Skin epidermis (tissue), 12 donors: ENCODE results near the gene RBAK.
"Not testable (repeated sequence)": the region's sequence is repeated elsewhere in the genome, so short reads cannot be mapped to it uniquely, and the experiment has no call there.

Source experiments
- H3K27ac ChIP-seq, 21 experiments: fragments of 200-600 bp; sonication (generic) in 11 of 21; one replicate each; pipeline ENCODE4 v1.5.0; 2020; ENCODE audit warnings: mild to moderate bottlenecking in 3 of 21, inconsistent platforms in 2 of 21, moderate library complexity in 2 of 21
- H3K4me3 ChIP-seq, 7 experiments: fragments of 200-600 bp; sonication (generic) in 2 of 7; one replicate each; pipeline ENCODE4 v1.5.0; 2020; ENCODE audit warnings: inconsistent platforms in 2 of 7, mild to moderate bottlenecking in 2 of 7, moderate library complexity in 1 of 7

RBAK gene

GRCh38 chr7:5046397-5046732 lies 705 bp downstream of the RBAK start:
- H3K4me3 ChIP-seq = peak overlapping the region; percentile 59 to 93 (median 82)
- peak overlapping the region; percentile 61 to 97 (median 88) for H3K27ac ChIP-seq

GRCh38 chr7:5047127-5047526 lies 1.5 kb downstream of the RBAK start:
- H3K27ac ChIP-seq, H3K4me3 ChIP-seq: not testable (repeated sequence)

GRCh38 chr7:5050676-5051075 lies 5.0 kb downstream of the RBAK start:
- no peak overlapping the region for H3K4me3 ChIP-seq
- H3K27ac ChIP-seq = no peak overlapping the region

- H3K4me3 ChIP-seq, H3K27ac ChIP-seq: not testable (repeated sequence)
These were observed 6.1 kb downstream of the RBAK start for GRCh38 chr7:5051731-5052130.

- H3K4me3 ChIP-seq = no peak overlapping the region
- H3K27ac ChIP-seq = no peak overlapping the region
These were observed 7.5 kb downstream of the RBAK start for GRCh38 chr7:5053175-5053574.

GRCh38 chr7:5063698-5064097 lies 18.0 kb downstream of the RBAK start:
- Histone ChIP-seq H3K4me3 (no peak overlapping the region), H3K27ac (no peak overlapping the region)

- H3K4me3 ChIP-seq = no peak overlapping the region
- H3K27ac ChIP-seq = no peak overlapping the region
These were observed 18.9 kb downstream of the RBAK start for GRCh38 chr7:5064391-5065106.

- no peak overlapping the region for H3K4me3 ChIP-seq
- H3K27ac ChIP-seq = no peak overlapping the region
These were observed 19.4 kb downstream of the RBAK start for GRCh38 chr7:5065107-5065407.

GRCh38 chr7:5068521-5068920 lies 22.9 kb downstream of the RBAK start:
- Histone ChIP-seq H3K4me3 (no peak overlapping the region), H3K27ac (no peak overlapping the region)

GRCh38 chr7:5070206-5070605 lies 24.5 kb downstream of the RBAK start:
- Histone ChIP-seq H3K4me3 (no peak overlapping the region), H3K27ac (no peak overlapping the region)

- not testable (repeated sequence) for H3K27ac ChIP-seq, H3K4me3 ChIP-seq
These were observed 29.5 kb downstream of the RBAK start for GRCh38 chr7:5075187-5075586.

- Histone ChIP-seq H3K27ac (no peak overlapping the region), H3K4me3 (no peak overlapping the region)
These were observed 32.1 kb downstream of the RBAK start for GRCh38 chr7:5077740-5078139.

GRCh38 chr7:5082806-5083205 lies 37.1 kb downstream of the RBAK start:
- H3K4me3 ChIP-seq = no peak overlapping the region

GRCh38 chr7:5083311-5083711 lies 37.7 kb downstream of the RBAK start:
- no peak overlapping the region for H3K4me3 ChIP-seq

More at GRCh38 chr7:5082806-5083205, 37.1 kb downstream of the RBAK start:
- no peak overlapping the region for H3K27ac ChIP-seq

GRCh38 chr7:5086256-5086655 lies 40.6 kb downstream of the RBAK start:
- H3K27ac ChIP-seq = no peak overlapping the region

More at GRCh38 chr7:5083311-5083711, 37.7 kb downstream of the RBAK start:
- no peak overlapping the region for H3K27ac ChIP-seq

GRCh38 chr7:5088228-5088833 lies 42.7 kb downstream of the RBAK start:
- H3K27ac ChIP-seq, H3K4me3 ChIP-seq: not testable (repeated sequence)

More at GRCh38 chr7:5086256-5086655, 40.6 kb downstream of the RBAK start:
- H3K4me3 ChIP-seq = no peak overlapping the region

- Histone ChIP-seq H3K27ac (no peak overlapping the region), H3K4me3 (no peak overlapping the region)
These were observed 43.2 kb downstream of the RBAK start for GRCh38 chr7:5088906-5089305.

- Histone ChIP-seq H3K27ac (no peak overlapping the region), H3K4me3 (no peak overlapping the region)
These were observed 48.3 kb downstream of the RBAK start for GRCh38 chr7:5093948-5094347.

GRCh38 chr7:5094641-5095040 lies 49.0 kb downstream of the RBAK start:
- Histone ChIP-seq H3K27ac (no peak overlapping the region), H3K4me3 (no peak overlapping the region)

- H3K4me3 ChIP-seq = no peak overlapping the region
- no peak overlapping the region for H3K27ac ChIP-seq
These were observed 70.7 kb downstream of the RBAK start for GRCh38 chr7:5116359-5116758.

- H3K4me3 ChIP-seq = no peak overlapping the region
These were observed 71.7 kb downstream of the RBAK start for GRCh38 chr7:5117095-5117970.

More at GRCh38 chr7:5117095-5117970, 71.7 kb downstream of the RBAK start:
- no peak overlapping the region for H3K27ac ChIP-seq
